ENCODE data around the gene ZNF566.

- TF ChIP-seq CTCF (conservative IDR thresholded peaks at IDR 0.05; ENCODE audit: low read length) (no peak), EZH2phosphoT487 (IDR thresholded peaks at IDR 0.05; ENCODE audit: borderline replicate concordance) (no peak)
Measured at GRCh38 chr19:36404498-36404897, 84.9 kb downstream of the ZNF566 start.
